RWPE2 (cell line): ENCODE measurements around the gene CBX4.

Source experiments
- ATAC-seq: fragments of 200-7000 bp; cut with Tn5 transposase; 3 replicates; pipeline ENCODE4 v1.9.1; 2021; ENCODE audit warnings: low read depth
- DNase-seq: peaks from one replicate; pipeline ENCODE4 v3.0.0-alpha.2; 2020; ENCODE audit warnings: low spot score
- H3K27ac ChIP-seq: fragments of 450-650 bp; 2 replicates; pipeline ENCODE4 v1.5.1; 2017; ENCODE audit warnings: mild to moderate bottlenecking; ENCODE audit not compliant: poor library complexity, severe bottlenecking
- H3K27me3 ChIP-seq: fragments of 250-450 bp; sonication (Bioruptor Pico); 2 replicates; pipeline ENCODE4 v1.5.1; 2021; ENCODE audit warnings: mild to moderate bottlenecking, moderate library complexity; ENCODE audit not compliant: insufficient read depth, poor library complexity, severe bottlenecking
- H3K36me3 ChIP-seq: fragments of 250-450 bp; sonication (Bioruptor Pico); 2 replicates; pipeline ENCODE4 v1.5.1; 2020; ENCODE audit warnings: low read depth, mild to moderate bottlenecking, moderate library complexity
- H3K4me1 ChIP-seq: fragments of 250-450 bp; sonication (Bioruptor Pico); 2 replicates; pipeline ENCODE4 v1.5.1; 2021; ENCODE audit warnings: mild to moderate bottlenecking, moderate library complexity; ENCODE audit not compliant: insufficient read depth, poor library complexity, severe bottlenecking
- H3K4me3 ChIP-seq: fragments of 250-450 bp; sonication (Bioruptor Pico); 2 replicates; pipeline ENCODE4 v1.5.1; 2021; ENCODE audit warnings: mild to moderate bottlenecking, moderate library complexity; ENCODE audit not compliant: severe bottlenecking
- H3K9me3 ChIP-seq: fragments of 250-450 bp; sonication (Bioruptor Pico); 2 replicates; pipeline ENCODE4 v1.5.1; 2021; ENCODE audit warnings: mild to moderate bottlenecking, moderate library complexity; ENCODE audit not compliant: severe bottlenecking
- CTCF ChIP-seq: fragments of 450-650 bp; IDR thresholded peaks from one replicate; pipeline ENCODE4 v1.5.1; 2017; ENCODE audit warnings: mild to moderate bottlenecking, moderate library complexity; ENCODE audit not compliant: poor library complexity, severe bottlenecking

CBX4 gene

GRCh38 chr17:79835953-79836509 lies 3.2 kb downstream of the CBX4 start:
- Histone ChIP-seq H3K9me3 (no peaks in the 10 kb centered on the region), H3K27ac (peak overlapping the region; percentile 77), H3K27me3 (peaks cover 13% of the 10 kb centered on the region), H3K36me3 (peaks cover 50% of the 10 kb centered on the region), H3K4me1 (peaks cover 7% of the 10 kb centered on the region), H3K4me3 (peak overlapping the region; percentile 56)
- TF ChIP-seq CTCF = no peak
- ATAC-seq (no peak), DNase-seq (no peak)

GRCh38 chr17:79835470-79835899 lies 3.8 kb downstream of the CBX4 start:
- no peak for TF ChIP-seq CTCF
- ATAC-seq (no peak), DNase-seq (no peak)
- Histone ChIP-seq H3K4me3 (no peak overlapping the region), H3K9me3 (no peaks in the 10 kb centered on the region), H3K4me1 (peaks cover 7% of the 10 kb centered on the region), H3K27ac (no peak overlapping the region), H3K27me3 (peaks cover 8% of the 10 kb centered on the region), H3K36me3 (peaks cover 50% of the 10 kb centered on the region)

- DNase-seq (no peak), ATAC-seq (no peak)
- no peak overlapping the region for H3K4me3 ChIP-seq
- no peaks in the 10 kb centered on the region for H3K9me3 ChIP-seq
- no peak overlapping the region for H3K27ac ChIP-seq
- peak; percentile 50 for TF ChIP-seq CTCF
- peaks cover 1% of the 10 kb centered on the region for H3K27me3 ChIP-seq
- H3K4me1 ChIP-seq = peaks cover 7% of the 10 kb centered on the region
- peaks cover 50% of the 10 kb centered on the region for H3K36me3 ChIP-seq
These were observed 4.4 kb downstream of the CBX4 start for GRCh38 chr17:79834565-79835469.

GRCh38 chr17:79833744-79834564 lies 5.3 kb downstream of the CBX4 start:
- no peaks in the 10 kb centered on the region for H3K27me3 ChIP-seq

More at GRCh38 chr17:79833744-79834564, 5.3 kb downstream of the CBX4 start:
- H3K9me3 ChIP-seq = no peaks in the 10 kb centered on the region
- H3K4me1 ChIP-seq = peaks cover 7% of the 10 kb centered on the region
- peaks cover 50% of the 10 kb centered on the region for H3K36me3 ChIP-seq
- TF ChIP-seq CTCF = no peak
- DNase-seq (peak; percentile 77), ATAC-seq (no peak)
- no peak overlapping the region for H3K27ac ChIP-seq
- H3K4me3 ChIP-seq = no peak overlapping the region
